ENCODE measurements around the gene OCRL. TPM values are rescaled to one million over a fixed set of nuclear protein-coding genes. Genes with fewer than 3 reads are reported as not detected.

Gene OCRL
- total and polyA plus RNA-seq, 2 of the 13 experiments (the other 11 are each of a cell fraction or from before 2014, with no cell fraction given) = 13.4 to 32.0 TPM

GRCh38 chrX:129523079-129523911, 16.8 kb upstream of the OCRL start, which contains the start of gene SMARCA1 (continued):
- TF ChIP-seq STAT5B (CRISPR knock-in tag; IDR thresholded peaks at IDR 0.05) (no peak), SRSF4 (IDR thresholded peaks at IDR 0.05; ENCODE audit: low read depth, low read length, poor library complexity, severe bottlenecking) (no peak), ZNF713 (CRISPR knock-in tag; IDR thresholded peaks at IDR 0.05) (no peak), GFI1 (CRISPR knock-in tag; IDR thresholded peaks at IDR 0.05; ENCODE audit: borderline replicate concordance) (0 out of 2 replicates have a peak, but pooled peaks have one; percentile 15), ASH2L (IDR thresholded peaks at IDR 0.05; ENCODE audit: insufficient read length, low read depth, low read length) (peak; percentile 39), CHD2 (IDR thresholded peaks at IDR 0.05; ENCODE audit: low read depth, low read length) (peak; percentile 85), SPEN (CRISPR knock-in tag; IDR thresholded peaks at IDR 0.05; ENCODE audit: low read depth) (peak; percentile 42; the same call in 1 of the 2 replicates), ZNF7 (CRISPR knock-in tag; IDR thresholded peaks at IDR 0.05) (no peak), RARA (CRISPR knock-in tag; IDR thresholded peaks at IDR 0.05) (no peak), ZBTB44 (CRISPR knock-in tag; IDR thresholded peaks at IDR 0.05) (no peak), HOXD1 (CRISPR knock-in tag; IDR thresholded peaks at IDR 0.05) (no peak), GZF1 (CRISPR knock-in tag; IDR thresholded peaks at IDR 0.05) (no peak), MLX (CRISPR knock-in tag; IDR thresholded peaks at IDR 0.05) (no peak), CSRNP2 (CRISPR knock-in tag; conservative IDR thresholded peaks at IDR 0.05; ENCODE audit: low read depth) (no peak), HNRNPH1 (optimal IDR thresholded peaks at IDR 0.05; ENCODE audit: low read depth, low read length) (no peak), DNMT1 (CRISPR knock-in tag; IDR thresholded peaks at IDR 0.05) (peak; percentile 31; the same call in 1 of the 2 replicates), GABPB1 (CRISPR knock-in tag; IDR thresholded peaks at IDR 0.05) (peak; percentile 68), GATAD1 (CRISPR knock-in tag; IDR thresholded peaks at IDR 0.05) (0 out of 2 replicates have a peak, but pooled peaks have one; percentile 13), ZNF615 (CRISPR knock-in tag; IDR thresholded peaks at IDR 0.05; ENCODE audit: borderline replicate concordance) (0 out of 2 replicates have a peak, but pooled peaks have one; percentile 59), ZNF746 (CRISPR knock-in tag; IDR thresholded peaks at IDR 0.05) (0 out of 2 replicates have a peak, but pooled peaks have one; percentile 24), ZNF232 (CRISPR knock-in tag; IDR thresholded peaks at IDR 0.05; ENCODE audit: borderline replicate concordance) (no peak), POLR2AphosphoS5 (IDR thresholded peaks at IDR 0.05; ENCODE audit: low read depth, low read length) (peak; percentile 85), TARDBP (CRISPR knock-in tag; IDR thresholded peaks at IDR 0.05) (0 out of 2 replicates have a peak, but pooled peaks have one; percentile 18), GMEB1 (CRISPR knock-in tag; IDR thresholded peaks at IDR 0.05; ENCODE audit: borderline replicate concordance) (no peak), KLF6 (CRISPR knock-in tag; IDR thresholded peaks at IDR 0.05) (no peak)

All from HepG2 (cell line).